Fibroblast of lung (primary cell): ENCODE data around the gene AMFR. TPM values are rescaled to one million over a fixed set of nuclear protein-coding genes. Genes with fewer than 3 reads are reported as not detected.

ENCODE experiments used
- DNase-seq, 2 donors: peaks; one replicate each; pipeline versions ENCODE4 v3.0.0 to v3.0.0-alpha.2; 2010; ENCODE audit warnings: low read depth in 2 of 2
- H2AFZ ChIP-seq: 2 replicates; pipeline ENCODE4 v1.5.1; 2012; ENCODE audit warnings: low read length, control low read depth, inconsistent platforms
- H3K27ac ChIP-seq: 2 replicates; pipeline ENCODE4 v1.5.1; 2011; ENCODE audit warnings: low read length, control low read depth; ENCODE audit not compliant: insufficient read depth
- H3K27me3 ChIP-seq: 2 replicates; pipeline ENCODE4 v1.5.1; 2011; ENCODE audit warnings: mild to moderate bottlenecking, low read length; ENCODE audit not compliant: control insufficient read depth, insufficient read depth
- H3K36me3 ChIP-seq: 2 replicates; pipeline ENCODE4 v1.5.1; 2011; ENCODE audit warnings: low read length; ENCODE audit not compliant: control insufficient read depth, insufficient read depth
- H3K4me1 ChIP-seq: 2 replicates; pipeline ENCODE4 v1.5.1; 2011; ENCODE audit warnings: low read length; ENCODE audit not compliant: control insufficient read depth, insufficient read depth; ENCODE audit errors: extremely low read depth
- H3K4me2 ChIP-seq: 2 replicates; pipeline ENCODE4 v1.5.1; 2011; ENCODE audit warnings: low read length, control low read depth; ENCODE audit not compliant: insufficient read depth; ENCODE audit errors: extremely low read depth
- H3K4me3 ChIP-seq, 4 experiments: fragments of 200-600 bp in 1 of 4; sonication (generic) in 1 of 4; replicated peaks in 1 of 4; 2 replicates each; pipeline ENCODE4 v1.5.1; 2011 to 2016; ENCODE audit warnings: low read length in 4 of 4, low read depth in 3 of 4, mild to moderate bottlenecking in 3 of 4, control low read depth in 2 of 4, inconsistent platforms in 1 of 4, mixed read lengths in 1 of 4; ENCODE audit not compliant: insufficient read depth in 1 of 4; ENCODE audit errors: control extremely low read depth in 1 of 4
- H3K79me2 ChIP-seq: 2 replicates; pipeline ENCODE4 v1.5.1; 2012; ENCODE audit warnings: mild to moderate bottlenecking, low read length, inconsistent platforms; ENCODE audit not compliant: control insufficient read depth, insufficient read depth
- H3K9ac ChIP-seq: 2 replicates; pipeline ENCODE4 v1.5.1; 2011; ENCODE audit warnings: mild to moderate bottlenecking, low read length, control low read depth; ENCODE audit not compliant: insufficient read depth
- H3K9me3 ChIP-seq: 2 replicates; pipeline ENCODE4 v1.5.1; 2012; ENCODE audit warnings: low read depth, low read length; ENCODE audit not compliant: control insufficient read depth, insufficient read depth
- H4K20me1 ChIP-seq: 2 replicates; pipeline ENCODE4 v1.5.1; 2011; ENCODE audit warnings: low read length; ENCODE audit not compliant: control insufficient read depth, insufficient read depth; ENCODE audit errors: extremely low read depth
- CTCF ChIP-seq, 2 donors: IDR thresholded peaks in 1 of 2; conservative IDR thresholded peaks in 1 of 2; 1 replicate in 1 of 2; 2 replicates in 1 of 2; pipeline ENCODE4 v1.5.1; 2011 to 2012; ENCODE audit warnings: low read length in 2 of 2, control low read depth in 1 of 2, inconsistent platforms in 1 of 2, low read depth in 1 of 2, mild to moderate bottlenecking in 1 of 2
- EZH2 ChIP-seq: IDR thresholded peaks from 2 replicates; pipeline ENCODE4 v1.5.1; 2012; ENCODE audit warnings: low read length, control low read depth, mild to moderate bottlenecking; ENCODE audit errors: missing control alignments
- polyA plus RNA-seq, 2 donors: library from polyadenylated mRNA; depleted of rRNA in 1 of 2; stranded (reverse) in 1 of 2; unstranded in 1 of 2; fragments of >200 nt; gene quantifications; 2 replicates each; pipeline ENCODE4 v1.2.1, GENCODE V29; 2011 to 2012; ENCODE audit warnings: missing spikeins in 1 of 2
- total RNA-seq: library from RNA; depleted of rRNA; stranded (reverse); fragments of >200 nt; gene quantifications from 2 replicates; pipeline ENCODE4 v1.2.1, GENCODE V29; 2014

The AMFR gene
- total and polyA plus RNA-seq, 2 donors (not counting 1 experiment from before 2014, with no cell fraction given): 75.9 to 413 TPM

- Histone ChIP-seq H3K9me3 (no peaks in the 10 kb centered on the region), H4K20me1 (no peaks in the 10 kb centered on the region), H3K9ac (no peak overlapping the region), H3K4me2 (no peak overlapping the region), H3K79me2 (no peaks in the 10 kb centered on the region), H3K27me3 (no peaks in the 10 kb centered on the region), H3K4me3 (no peak overlapping the region), H2AFZ (no peak overlapping the region), H3K36me3 (no peaks in the 10 kb centered on the region), H3K27ac (no peak overlapping the region), H3K4me1 (no peaks in the 10 kb centered on the region)
- DNase-seq: no peak
- TF ChIP-seq EZH2 (no peak), CTCF (conservative IDR thresholded peaks at IDR 0.05 in 1 of 2, IDR thresholded peaks at IDR 0.05 in 1 of 2; ENCODE audit: low read depth in 1 of 2, low read length in 2 of 2) (no peak)
Measured at GRCh38 chr16:56345406-56346050, 79.8 kb downstream of the AMFR start.

- Histone ChIP-seq H3K27me3 (no peaks in the 10 kb centered on the region), H3K4me1 (no peaks in the 10 kb centered on the region), H3K36me3 (no peaks in the 10 kb centered on the region), H3K27ac (no peak overlapping the region), H2AFZ (no peak overlapping the region), H3K9me3 (no peaks in the 10 kb centered on the region), H3K9ac (no peak overlapping the region), H3K79me2 (no peaks in the 10 kb centered on the region), H4K20me1 (no peaks in the 10 kb centered on the region), H3K4me2 (no peak overlapping the region), H3K4me3 (no peak overlapping the region)
- no peak for DNase-seq
- TF ChIP-seq CTCF (conservative IDR thresholded peaks at IDR 0.05 in 1 of 2, IDR thresholded peaks at IDR 0.05 in 1 of 2; ENCODE audit: low read depth in 1 of 2, low read length in 2 of 2): no peak
- TF ChIP-seq EZH2: no peak
Measured at GRCh38 chr16:56344518-56345405, 80.6 kb downstream of the AMFR start.

- TF ChIP-seq EZH2 (no peak), CTCF (conservative IDR thresholded peaks at IDR 0.05 in 1 of 2, IDR thresholded peaks at IDR 0.05 in 1 of 2; ENCODE audit: low read depth in 1 of 2, low read length in 2 of 2) (no peak)
- Histone ChIP-seq H4K20me1 (no peaks in the 10 kb centered on the region), H3K9ac (no peak overlapping the region), H3K79me2 (no peaks in the 10 kb centered on the region), H3K36me3 (no peaks in the 10 kb centered on the region), H3K4me2 (no peak overlapping the region), H3K9me3 (no peaks in the 10 kb centered on the region), H2AFZ (no peak overlapping the region), H3K27ac (no peak overlapping the region), H3K27me3 (no peaks in the 10 kb centered on the region), H3K4me1 (no peaks in the 10 kb centered on the region), H3K4me3 (no peak overlapping the region)
- no peak for DNase-seq
Measured at GRCh38 chr16:56343661-56344517, 81.5 kb downstream of the AMFR start.
